Measurements from ENCODE around the gene ATP1A1. TPM values are rescaled to one million over a fixed set of nuclear protein-coding genes. Genes with fewer than 3 reads are reported as not detected.

The ATP1A1 gene
- total and polyA plus RNA-seq, 5 donors from 2014 or later: 52.4 to 228 (median 63.5) TPM

GRCh38 chr1:116329524-116330341 is 43.3 kb upstream of the ATP1A1 start:
- Mint-ChIP-seq H3K9me3 (no peaks in the 10 kb centered on the region), H3K27me3 (peaks cover 8% of the 10 kb centered on the region), H3K27ac (peak overlapping the region in 2 of 3 donors; percentile 67), H3K36me3 (peaks cover 8% of the 10 kb centered on the region), H3K4me3 (peak overlapping the region in 1 of 4 donors; percentile 30), H3K4me1 (peaks cover 15 to 88% (median 46%) of the 10 kb centered on the region in 4 donors)
- Histone ChIP-seq H3K36me3 (ENCODE audit: control insufficient read depth, insufficient read depth, low read length) (no peaks in the 10 kb centered on the region), H3K4me1 (ENCODE audit: control insufficient read depth, insufficient read depth, low read length, poor library complexity, severe bottlenecking) (peaks cover 34% of the 10 kb centered on the region), H3K27me3 (ENCODE audit: control insufficient read depth, insufficient read depth, low read length) (no peaks in the 10 kb centered on the region), H3K4me3 (ENCODE audit: low read depth, low read length) (no peak overlapping the region), H3K27ac (ENCODE audit: insufficient read depth, low read length, poor library complexity, severe bottlenecking) (no peak overlapping the region), H3K9me3 (ENCODE audit: control insufficient read depth in 2 of 2, low read length in 2 of 2) (no peaks in the 10 kb centered on the region)
- DNase-seq (no peak), ATAC-seq (ENCODE audit: low read depth in 2 of 2) (no peak)

- DNase-seq: no peak
- Mint-ChIP-seq H3K9me3 (no peaks in the 10 kb centered on the region), H3K4me1 (peaks cover 10 to 89% (median 44%) of the 10 kb centered on the region in 4 donors), H3K27ac (no peak overlapping the region), H3K4me3 (no peak overlapping the region), H3K36me3 (peaks cover 8% of the 10 kb centered on the region), H3K27me3 (peaks cover 8% of the 10 kb centered on the region)
- no peak overlapping the region for H3K4me3 ChIP-seq (ENCODE audit: low read depth, low read length)
- H3K27ac ChIP-seq (ENCODE audit: insufficient read depth, low read length, poor library complexity, severe bottlenecking): no peak overlapping the region
- no peaks in the 10 kb centered on the region for H3K27me3 ChIP-seq (ENCODE audit: control insufficient read depth, insufficient read depth, low read length)
- no peak for ATAC-seq (ENCODE audit: low read depth in 2 of 2)
- no peaks in the 10 kb centered on the region for H3K36me3 ChIP-seq (ENCODE audit: control insufficient read depth, insufficient read depth, low read length)
- H3K9me3 ChIP-seq (ENCODE audit: control insufficient read depth in 2 of 2, low read length in 2 of 2): no peaks in the 10 kb centered on the region
- H3K4me1 ChIP-seq (ENCODE audit: control insufficient read depth, insufficient read depth, low read length, poor library complexity, severe bottlenecking): peaks cover 28% of the 10 kb centered on the region
Observed at GRCh38 chr1:116330342-116330652, 42.7 kb upstream of the ATP1A1 start.

- H3K27me3 ChIP-seq (ENCODE audit: control insufficient read depth, insufficient read depth, low read length): no peaks in the 10 kb centered on the region
- Mint-ChIP-seq H3K27ac (no peak overlapping the region), H3K27me3 (peaks cover 8% of the 10 kb centered on the region), H3K4me3 (peak overlapping the region in 1 of 4 donors; percentile 49), H3K36me3 (peaks cover 8% of the 10 kb centered on the region), H3K9me3 (no peaks in the 10 kb centered on the region), H3K4me1 (peaks cover 6 to 84% (median 39%) of the 10 kb centered on the region in 4 donors)
- DNase-seq (no peak), ATAC-seq (ENCODE audit: low read depth in 2 of 2) (no peak)
- no peak overlapping the region for H3K27ac ChIP-seq (ENCODE audit: insufficient read depth, low read length, poor library complexity, severe bottlenecking)
- H3K9me3 ChIP-seq (ENCODE audit: control insufficient read depth in 2 of 2, low read length in 2 of 2): no peaks in the 10 kb centered on the region
- H3K4me3 ChIP-seq (ENCODE audit: low read depth, low read length): no peak overlapping the region
- H3K36me3 ChIP-seq (ENCODE audit: control insufficient read depth, insufficient read depth, low read length): no peaks in the 10 kb centered on the region
- H3K4me1 ChIP-seq (ENCODE audit: control insufficient read depth, insufficient read depth, low read length, poor library complexity, severe bottlenecking): peaks cover 23% of the 10 kb centered on the region
Observed at GRCh38 chr1:116330846-116331245, 42.2 kb upstream of the ATP1A1 start.

- no peaks in the 10 kb centered on the region for H3K9me3 Mint-ChIP-seq
- H3K4me3 Mint-ChIP-seq: no peak overlapping the region
- H3K36me3 ChIP-seq (ENCODE audit: control insufficient read depth, insufficient read depth, low read length): no peaks in the 10 kb centered on the region
- ATAC-seq (ENCODE audit: low read depth in 2 of 2) (no peak), DNase-seq (no peak)
- H3K27ac ChIP-seq (ENCODE audit: insufficient read depth, low read length, poor library complexity, severe bottlenecking): no peak overlapping the region
- H3K36me3 Mint-ChIP-seq: peaks cover 8% of the 10 kb centered on the region
- no peaks in the 10 kb centered on the region for H3K27me3 ChIP-seq (ENCODE audit: control insufficient read depth, insufficient read depth, low read length)
- no peaks in the 10 kb centered on the region for H3K9me3 ChIP-seq (ENCODE audit: control insufficient read depth in 2 of 2, low read length in 2 of 2)
- H3K4me3 ChIP-seq (ENCODE audit: low read depth, low read length): no peak overlapping the region
- peaks cover under 1 to 78% (median 32%) of the 10 kb centered on the region in 4 donors for H3K4me1 Mint-ChIP-seq
- H3K4me1 ChIP-seq (ENCODE audit: control insufficient read depth, insufficient read depth, low read length, poor library complexity, severe bottlenecking): peaks cover 16% of the 10 kb centered on the region
- peaks cover 8% of the 10 kb centered on the region for H3K27me3 Mint-ChIP-seq
- H3K27ac Mint-ChIP-seq: no peak overlapping the region
Observed at GRCh38 chr1:116331523-116331922, 41.5 kb upstream of the ATP1A1 start.

GRCh38 chr1:116332451-116332850 is 40.6 kb upstream of the ATP1A1 start:
- Mint-ChIP-seq H3K27me3 (peaks cover 8% of the 10 kb centered on the region), H3K27ac (peak overlapping the region in 1 of 3 donors; percentile 52), H3K4me3 (no peak overlapping the region), H3K36me3 (peaks cover 8% of the 10 kb centered on the region), H3K9me3 (no peaks in the 10 kb centered on the region), H3K4me1 (peaks cover 0 to 68% (median 30%) of the 10 kb centered on the region in 4 donors)
- no peak for ATAC-seq (ENCODE audit: low read depth in 2 of 2)
- Histone ChIP-seq H3K27ac (ENCODE audit: insufficient read depth, low read length, poor library complexity, severe bottlenecking) (no peak overlapping the region), H3K27me3 (ENCODE audit: control insufficient read depth, insufficient read depth, low read length) (no peaks in the 10 kb centered on the region), H3K9me3 (ENCODE audit: control insufficient read depth in 2 of 2, low read length in 2 of 2) (no peaks in the 10 kb centered on the region), H3K4me1 (ENCODE audit: control insufficient read depth, insufficient read depth, low read length, poor library complexity, severe bottlenecking) (peaks cover 7% of the 10 kb centered on the region), H3K4me3 (ENCODE audit: low read depth, low read length) (no peak overlapping the region), H3K36me3 (ENCODE audit: control insufficient read depth, insufficient read depth, low read length) (no peaks in the 10 kb centered on the region)
- no peak for DNase-seq

- Histone ChIP-seq H3K9me3 (ENCODE audit: control insufficient read depth in 2 of 2, low read length in 2 of 2) (no peaks in the 10 kb centered on the region), H3K4me1 (ENCODE audit: control insufficient read depth, insufficient read depth, low read length, poor library complexity, severe bottlenecking) (no peaks in the 10 kb centered on the region), H3K4me3 (ENCODE audit: low read depth, low read length) (no peak overlapping the region), H3K27me3 (ENCODE audit: control insufficient read depth, insufficient read depth, low read length) (no peaks in the 10 kb centered on the region), H3K27ac (ENCODE audit: insufficient read depth, low read length, poor library complexity, severe bottlenecking) (no peak overlapping the region), H3K36me3 (ENCODE audit: control insufficient read depth, insufficient read depth, low read length) (no peaks in the 10 kb centered on the region)
- peaks cover 6% of the 10 kb centered on the region for H3K36me3 Mint-ChIP-seq
- peaks cover 0 to 59% (median 23%) of the 10 kb centered on the region in 4 donors for H3K4me1 Mint-ChIP-seq
- no peak for DNase-seq
- H3K4me3 Mint-ChIP-seq: peak overlapping the region in 1 of 4 donors; percentile 88
- H3K9me3 Mint-ChIP-seq: peaks cover 0 to 3% (median 0%) of the 10 kb centered on the region in 7 donors
- ATAC-seq (ENCODE audit: low read depth in 2 of 2): no peak
- peak overlapping the region in 2 of 3 donors; percentile 26 to 80 for H3K27ac Mint-ChIP-seq
- peaks cover 8% of the 10 kb centered on the region for H3K27me3 Mint-ChIP-seq
Observed at GRCh38 chr1:116333171-116334014, 39.7 kb upstream of the ATP1A1 start.

- peaks cover 0 to 3% (median 0%) of the 10 kb centered on the region in 7 donors for H3K9me3 Mint-ChIP-seq
- H3K36me3 Mint-ChIP-seq: peaks cover 5% of the 10 kb centered on the region
- peak overlapping the region in 1 of 4 donors; percentile 88 for H3K4me3 Mint-ChIP-seq
Observed at GRCh38 chr1:116334015-116334547, 39.0 kb upstream of the ATP1A1 start.

More at GRCh38 chr1:116334015-116334547, 39.0 kb upstream of the ATP1A1 start:
- H3K9me3 ChIP-seq (ENCODE audit: control insufficient read depth in 2 of 2, low read length in 2 of 2): no peaks in the 10 kb centered on the region
- Mint-ChIP-seq H3K4me1 (peaks cover 0 to 52% (median 18%) of the 10 kb centered on the region in 4 donors), H3K27ac (peak overlapping the region in 2 of 3 donors; percentile 72 to 80), H3K27me3 (peaks cover 8% of the 10 kb centered on the region)
- no peak for DNase-seq
- ATAC-seq (ENCODE audit: low read depth in 2 of 2): no peak
- no peak overlapping the region for H3K27ac ChIP-seq (ENCODE audit: insufficient read depth, low read length, poor library complexity, severe bottlenecking)
- H3K27me3 ChIP-seq (ENCODE audit: control insufficient read depth, insufficient read depth, low read length): no peaks in the 10 kb centered on the region
- no peaks in the 10 kb centered on the region for H3K4me1 ChIP-seq (ENCODE audit: control insufficient read depth, insufficient read depth, low read length, poor library complexity, severe bottlenecking)
- no peaks in the 10 kb centered on the region for H3K36me3 ChIP-seq (ENCODE audit: control insufficient read depth, insufficient read depth, low read length)
- no peak overlapping the region for H3K4me3 ChIP-seq (ENCODE audit: low read depth, low read length)
